ENCODE results near the gene NBEA.

NBEA gene

DNA sequence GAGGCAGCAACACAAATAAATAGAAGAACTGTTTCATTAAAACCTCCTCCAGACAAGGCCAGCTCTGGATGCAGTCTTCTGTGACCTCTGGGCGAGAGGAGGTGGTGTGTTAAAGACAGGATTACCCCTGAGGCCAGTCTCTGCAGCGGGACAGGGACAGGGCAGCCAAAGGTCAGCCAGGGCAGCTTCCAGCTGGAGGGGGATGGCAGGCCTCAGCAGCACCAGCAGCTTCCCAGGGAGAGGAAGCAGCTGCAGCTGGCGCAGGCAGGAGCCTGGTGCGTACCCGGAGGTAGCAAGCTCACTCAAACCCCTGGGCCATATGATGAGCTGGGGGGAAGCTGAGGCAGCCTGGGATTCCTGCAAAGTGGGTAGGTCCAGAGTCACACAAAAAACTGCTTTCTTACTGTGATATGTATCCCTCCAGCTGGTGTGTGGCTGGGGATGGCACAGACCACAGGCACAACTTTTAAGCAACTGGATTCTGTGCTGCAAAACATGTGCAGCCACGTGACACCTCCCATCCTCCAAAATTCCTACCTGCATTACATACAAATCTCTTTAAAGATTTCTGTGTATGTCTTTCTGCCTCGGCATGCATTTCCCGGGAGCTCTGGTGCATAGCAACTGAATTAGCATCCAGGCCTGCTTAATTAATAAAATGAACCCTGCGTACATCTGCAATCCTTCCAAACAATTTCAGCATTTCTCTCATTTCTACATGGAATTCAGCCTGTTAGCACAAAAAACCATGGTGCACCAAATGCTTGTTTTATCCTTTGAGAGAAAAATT is 772.7 kb downstream of the NBEA start:
- H3K4me3 ChIP-seq (ENCODE audit: low read length), result no peak overlapping the region
- DNase-seq (ENCODE audit: low read depth), result no peak
- TF ChIP-seq, protein P1, sequence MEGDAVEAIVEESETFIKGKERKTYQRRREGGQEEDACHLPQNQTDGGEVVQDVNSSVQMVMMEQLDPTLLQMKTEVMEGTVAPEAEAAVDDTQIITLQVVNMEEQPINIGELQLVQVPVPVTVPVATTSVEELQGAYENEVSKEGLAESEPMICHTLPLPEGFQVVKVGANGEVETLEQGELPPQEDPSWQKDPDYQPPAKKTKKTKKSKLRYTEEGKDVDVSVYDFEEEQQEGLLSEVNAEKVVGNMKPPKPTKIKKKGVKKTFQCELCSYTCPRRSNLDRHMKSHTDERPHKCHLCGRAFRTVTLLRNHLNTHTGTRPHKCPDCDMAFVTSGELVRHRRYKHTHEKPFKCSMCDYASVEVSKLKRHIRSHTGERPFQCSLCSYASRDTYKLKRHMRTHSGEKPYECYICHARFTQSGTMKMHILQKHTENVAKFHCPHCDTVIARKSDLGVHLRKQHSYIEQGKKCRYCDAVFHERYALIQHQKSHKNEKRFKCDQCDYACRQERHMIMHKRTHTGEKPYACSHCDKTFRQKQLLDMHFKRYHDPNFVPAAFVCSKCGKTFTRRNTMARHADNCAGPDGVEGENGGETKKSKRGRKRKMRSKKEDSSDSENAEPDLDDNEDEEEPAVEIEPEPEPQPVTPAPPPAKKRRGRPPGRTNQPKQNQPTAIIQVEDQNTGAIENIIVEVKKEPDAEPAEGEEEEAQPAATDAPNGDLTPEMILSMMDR (IDR thresholded peaks at IDR 0.05; ENCODE audit: insufficient read depth, low read depth, low read length, missing control alignments), result no peak

DNA sequence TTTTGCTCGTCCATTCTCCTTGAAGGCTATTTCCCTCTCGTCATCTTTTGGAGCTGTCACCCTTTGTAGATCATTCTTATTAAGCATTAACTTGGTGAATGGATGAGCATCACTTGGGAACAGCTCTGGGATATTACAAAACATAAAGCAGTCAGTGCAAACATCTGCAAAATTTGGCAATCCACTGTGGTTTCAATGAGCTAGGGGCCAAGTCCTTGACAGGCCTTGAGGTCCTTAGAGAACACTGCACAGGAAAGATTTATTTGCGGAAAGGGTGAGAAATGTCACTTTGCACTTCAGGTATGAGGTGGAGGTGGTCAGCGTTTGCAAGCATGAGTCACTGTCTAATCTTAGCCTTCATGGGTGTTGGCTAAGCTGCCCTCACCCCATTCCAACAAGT is 774.1 kb downstream of the NBEA start:
- peak; percentile 32 for DNase-seq (ENCODE audit: low read depth)
- no peak overlapping the region for H3K4me3 ChIP-seq (ENCODE audit: low read length)
- TF ChIP-seq, protein P1 (IDR thresholded peaks at IDR 0.05; ENCODE audit: insufficient read depth, low read depth, low read length, missing control alignments), result no peak

DNA sequence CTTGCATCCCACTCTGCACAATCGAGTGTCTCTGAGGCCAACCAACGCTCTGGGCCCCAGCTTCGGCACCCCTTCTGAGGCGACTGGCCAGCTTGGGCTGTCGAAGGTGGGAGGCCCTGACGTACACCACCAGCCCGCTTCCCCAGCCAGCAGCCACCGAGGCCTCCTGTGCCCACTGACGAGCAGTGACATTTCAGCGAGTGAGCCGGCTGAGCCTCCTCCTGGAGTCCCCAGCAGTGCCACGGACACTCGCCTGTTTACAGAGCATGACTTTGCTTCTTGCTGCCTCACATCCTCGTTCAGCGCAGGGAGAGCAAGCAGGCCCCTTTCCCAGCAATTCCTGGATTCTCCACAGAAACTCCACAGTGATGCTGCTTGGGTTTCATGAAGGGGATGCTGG is 774.7 kb downstream of the NBEA start:
- H3K4me3 ChIP-seq (ENCODE audit: low read length), result no peak overlapping the region
- TF ChIP-seq, protein P1 (IDR thresholded peaks at IDR 0.05; ENCODE audit: insufficient read depth, low read depth, low read length, missing control alignments), result no peak
- DNase-seq (ENCODE audit: low read depth), result no peak

DNA sequence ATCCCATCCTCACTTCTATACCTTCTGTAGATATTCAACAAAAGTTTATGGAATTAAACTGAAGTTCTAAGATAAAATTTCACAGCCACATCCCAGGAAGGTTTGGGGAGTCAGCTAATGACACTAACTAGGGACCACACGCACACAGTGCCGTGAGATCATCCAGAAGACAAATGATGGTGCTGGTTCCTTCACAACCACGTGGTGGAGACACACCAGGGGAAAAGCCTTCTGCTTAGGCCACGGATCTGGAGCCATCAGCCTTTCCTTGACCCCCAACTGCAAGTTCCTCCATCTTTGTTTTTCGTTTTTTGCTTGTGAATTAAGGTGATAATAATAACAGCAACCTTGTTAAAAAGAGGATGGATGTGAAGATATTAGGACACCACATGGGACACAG is 776.0 kb downstream of the NBEA start:
- H3K4me3 ChIP-seq (ENCODE audit: low read length), result no peak overlapping the region
- TF ChIP-seq, protein P1 (IDR thresholded peaks at IDR 0.05; ENCODE audit: insufficient read depth, low read depth, low read length, missing control alignments), result no peak
- DNase-seq (ENCODE audit: low read depth), result no peak

DNA sequence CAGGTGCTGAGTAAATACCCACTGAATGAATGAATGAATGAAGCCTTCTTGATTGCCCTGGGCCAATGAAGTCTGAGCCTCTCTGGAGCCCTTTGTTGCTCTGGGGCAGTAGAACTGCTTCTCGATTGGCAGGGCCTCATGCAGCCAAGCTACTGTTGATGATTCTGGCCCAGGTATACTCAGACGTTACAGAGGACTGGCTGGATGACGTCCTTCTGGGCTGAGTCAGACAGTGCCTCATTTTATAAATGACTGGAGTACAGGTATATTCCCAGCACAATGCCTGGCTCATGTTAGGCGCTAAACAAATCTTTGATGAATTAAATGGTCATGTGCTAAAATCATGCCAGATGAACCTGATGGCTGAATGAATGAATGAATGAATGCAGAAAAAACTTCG is 778.2 kb downstream of the NBEA start:
- DNase-seq (ENCODE audit: low read depth), result peak; percentile 86

DNA sequence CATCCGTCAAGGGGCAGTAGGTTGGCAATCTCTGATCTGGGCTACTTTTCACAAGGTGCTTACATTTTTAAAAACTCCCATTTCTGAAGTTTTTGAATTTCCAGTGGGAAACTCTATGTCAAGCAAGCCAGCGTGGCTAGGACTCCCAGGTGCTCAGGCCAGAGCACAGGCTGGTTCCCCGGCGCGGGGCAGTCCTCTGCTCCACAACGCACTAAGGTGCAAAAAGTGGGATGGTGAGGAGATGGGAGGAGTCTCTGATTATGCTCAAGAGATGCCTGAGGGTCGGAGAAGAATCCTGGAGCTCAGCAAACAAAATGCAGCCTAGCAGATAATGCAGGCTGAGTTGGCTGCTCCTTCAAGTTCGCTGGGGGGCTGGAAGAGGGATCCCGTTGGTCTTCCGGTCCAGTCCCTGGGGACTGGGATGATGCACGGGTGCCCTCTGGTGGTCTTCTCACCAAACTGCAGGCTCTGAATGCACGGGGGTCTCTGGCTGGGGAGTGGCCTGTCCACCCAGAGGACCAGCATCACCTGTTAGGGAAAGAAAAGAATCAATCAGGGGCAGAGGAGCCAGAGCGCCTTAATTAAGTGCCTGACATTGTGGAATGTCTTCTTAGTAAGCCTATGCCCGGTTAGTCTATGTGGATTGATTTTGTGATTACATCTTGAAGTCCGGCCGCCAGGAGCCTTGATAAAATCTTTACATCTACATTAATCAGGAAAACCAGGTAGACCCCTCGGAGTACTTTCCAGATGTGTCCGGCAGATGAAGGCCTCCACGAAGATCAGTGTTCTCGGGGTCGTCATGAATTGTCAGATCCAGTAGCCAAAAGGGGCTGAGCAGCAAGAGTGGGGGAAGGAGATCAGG is 778.9 kb downstream of the NBEA start:
- TF ChIP-seq, protein P1 (IDR thresholded peaks at IDR 0.05; ENCODE audit: insufficient read depth, low read depth, low read length, missing control alignments), result peak; percentile 99
- no peak overlapping the region for H3K4me3 ChIP-seq (ENCODE audit: low read length)
- DNase-seq (ENCODE audit: low read depth), result peak; percentile 39

More for the DNA sequence above, 778.2 kb downstream of the NBEA start:
- H3K4me3 ChIP-seq (ENCODE audit: low read length), result no peak overlapping the region
- TF ChIP-seq, protein P1 (IDR thresholded peaks at IDR 0.05; ENCODE audit: insufficient read depth, low read depth, low read length, missing control alignments), result no peak

Data from epithelial cell of esophagus (primary cell).